NCI-H146 (cell line): ENCODE data around the gene HES5.

Source experiments
- DNase-seq: peaks from one replicate; lab custom pipeline; 2025; lab: John Stamatoyannopoulos, UW

The HES5 gene

GRCh38 chr1:2530513-2531361 lies 674 bp upstream of the HES5 start:
- DNase-seq, result no peak

DNA sequence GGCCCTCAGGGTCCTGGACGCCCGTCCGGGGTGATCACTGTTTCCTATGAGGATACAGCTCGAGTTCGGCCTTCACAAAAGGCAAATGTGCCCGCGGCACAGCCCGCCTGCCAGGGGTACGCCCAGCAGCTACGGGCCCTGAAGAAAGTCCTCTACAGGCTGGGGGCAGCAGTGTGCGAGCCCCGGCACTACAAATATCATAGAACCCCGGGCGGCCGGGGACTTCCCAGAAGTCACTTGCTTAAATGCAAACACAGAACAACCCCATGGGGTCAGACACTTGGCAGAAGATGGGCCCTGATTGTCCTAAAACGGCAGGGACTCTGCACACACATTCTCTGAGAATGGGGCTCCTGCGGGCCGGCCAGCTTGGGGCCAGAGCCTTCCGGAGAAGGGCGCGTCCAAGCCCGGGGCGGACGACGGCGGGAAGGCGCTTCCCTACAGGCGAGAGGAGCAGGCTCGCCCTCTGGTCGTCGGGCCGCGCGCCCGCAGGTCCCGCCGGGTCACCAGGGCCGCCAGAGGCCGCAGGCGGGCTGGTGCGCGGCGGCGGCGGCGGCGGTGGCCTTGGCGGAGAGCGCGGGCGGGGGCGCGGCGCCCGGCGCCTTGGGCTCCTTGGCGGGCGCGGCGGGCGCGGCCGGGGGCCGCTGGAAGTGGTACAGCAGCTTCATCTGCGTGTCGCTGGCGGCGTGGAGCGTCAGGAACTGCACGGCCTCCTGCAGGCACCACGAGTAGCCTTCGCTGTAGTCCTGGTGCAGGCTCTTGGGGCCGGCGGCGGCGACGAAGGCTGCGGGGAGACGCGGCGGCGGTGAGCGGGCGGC lies 888 bp downstream of the HES5 start:
- peak; percentile 35 for DNase-seq

DNA sequence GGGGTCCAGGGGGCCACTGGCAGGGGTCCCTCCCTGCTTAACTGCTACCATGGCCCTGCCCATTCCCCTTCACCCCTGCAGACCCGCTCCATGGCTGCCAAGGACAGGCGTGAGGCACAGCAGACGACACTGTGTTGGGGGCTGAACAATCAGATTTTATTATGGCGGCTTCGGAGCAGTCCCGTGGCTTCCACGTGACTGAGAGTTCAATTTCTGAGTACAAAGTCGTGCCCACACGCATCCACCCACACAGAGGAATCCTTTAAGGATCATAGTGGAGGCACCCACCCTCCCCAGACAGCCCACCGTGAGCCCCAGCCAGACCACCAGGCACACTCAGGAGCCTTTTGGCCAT lies 1.5 kb downstream of the HES5 start:
- DNase-seq, result no peak

- no peak for DNase-seq
Observed at GRCh38 chr1:2528016-2528415, 2.0 kb downstream of the HES5 start.

DNA sequence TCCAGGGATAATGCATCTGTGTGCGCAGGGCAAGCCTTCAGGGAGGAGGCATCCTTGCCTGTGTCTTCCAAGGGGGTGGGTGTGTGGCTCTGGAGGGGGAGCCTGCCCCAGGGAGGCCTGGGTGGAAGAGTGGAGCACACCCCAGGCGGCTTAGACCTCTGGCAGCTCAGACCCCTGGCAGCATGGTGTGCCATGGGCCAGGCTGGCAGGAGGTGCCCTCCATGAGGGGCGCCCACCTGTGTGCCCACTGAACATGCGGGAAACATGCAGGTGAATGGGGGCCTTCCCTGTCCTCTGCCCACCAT lies 2.6 kb downstream of the HES5 start:
- no peak for DNase-seq

DNA sequence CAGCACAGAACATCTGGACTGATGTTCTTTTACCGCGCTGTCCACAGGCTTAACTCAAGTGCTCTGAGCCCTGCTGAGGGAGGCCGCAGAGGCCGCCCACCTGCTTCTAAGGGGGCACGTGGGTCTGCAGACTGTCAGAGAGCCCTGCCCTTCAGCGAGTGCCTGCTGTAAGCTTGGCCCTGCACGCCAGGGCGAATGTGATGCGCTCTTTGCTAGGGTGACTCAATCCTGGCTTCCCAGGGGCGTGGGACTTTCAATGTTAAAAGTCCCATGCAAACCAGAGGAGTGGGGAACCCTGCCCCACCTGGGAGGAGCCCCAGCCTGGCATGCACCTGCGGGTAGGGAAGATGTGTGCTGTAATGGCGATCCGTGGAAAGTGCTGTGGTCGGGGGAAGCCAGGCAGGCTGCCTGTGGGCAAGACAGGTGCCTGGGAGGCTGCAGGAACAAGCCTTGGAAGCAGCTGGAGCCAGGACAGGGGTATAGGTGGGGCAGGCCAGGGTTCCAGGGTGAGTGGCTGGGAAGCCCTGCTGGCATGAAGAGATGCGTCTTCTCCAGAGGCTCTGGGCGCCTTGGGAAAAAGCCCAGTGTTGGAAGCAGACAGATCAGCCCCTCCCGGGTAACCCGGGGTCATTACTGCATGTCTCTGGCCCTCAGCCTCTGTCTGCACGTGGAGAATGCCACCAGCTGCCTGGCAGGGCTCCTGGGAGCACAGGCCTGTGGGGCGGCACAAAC lies 3.1 kb downstream of the HES5 start:
- DNase-seq, result peak; percentile 40

DNA sequence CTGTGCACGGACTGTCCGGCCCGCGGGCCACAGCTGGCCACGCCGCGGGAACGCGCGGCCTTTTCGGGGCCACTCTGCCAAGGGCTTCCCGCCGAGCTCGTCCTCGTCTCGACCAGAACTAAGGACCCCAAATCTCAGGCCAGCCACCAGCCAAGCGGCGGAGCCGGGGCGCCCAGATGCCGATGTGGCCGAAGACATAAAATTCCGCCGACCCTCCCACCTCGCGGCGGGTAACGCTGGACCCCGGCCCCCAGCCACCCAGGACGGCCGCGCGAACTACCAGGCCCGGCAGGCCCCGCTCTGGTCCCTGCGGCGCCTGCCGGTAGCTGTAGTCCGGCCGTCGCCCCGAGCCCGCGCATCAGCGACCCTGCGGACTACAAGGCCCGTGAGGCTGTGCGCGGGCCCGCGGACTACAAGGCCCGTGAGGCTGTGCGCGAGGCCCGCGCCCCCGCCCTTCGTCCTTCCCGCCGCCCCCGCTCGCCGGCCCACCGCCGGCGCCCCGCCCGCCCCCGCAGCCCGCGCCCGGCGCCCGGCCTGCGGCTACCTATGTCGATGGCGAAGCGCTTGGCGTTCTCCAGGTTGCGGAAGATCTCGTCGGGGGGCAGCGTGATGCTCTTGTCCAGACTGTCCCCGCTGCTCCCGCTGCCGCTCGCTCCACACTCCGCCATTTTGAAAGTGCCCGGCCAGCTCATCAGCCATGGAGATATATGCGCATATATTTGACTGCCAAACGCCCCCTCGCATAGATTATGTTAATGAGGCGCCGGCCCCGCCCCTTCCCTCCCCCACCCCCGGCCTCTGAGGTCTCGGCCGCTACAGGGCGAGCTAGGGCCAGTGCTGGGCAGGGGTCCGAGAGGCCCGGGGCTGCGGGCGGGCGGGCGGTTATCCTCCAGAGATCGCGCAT lies 3.9 kb downstream of the HES5 start, which contains the start of gene PANK4:
Gene PANK4 (minus strand): TSS at position 677 of the 904 bp plus-strand sequence. CDS start 9 bp downstream, at position 668.
- DNase-seq, result peak; percentile 89

DNA sequence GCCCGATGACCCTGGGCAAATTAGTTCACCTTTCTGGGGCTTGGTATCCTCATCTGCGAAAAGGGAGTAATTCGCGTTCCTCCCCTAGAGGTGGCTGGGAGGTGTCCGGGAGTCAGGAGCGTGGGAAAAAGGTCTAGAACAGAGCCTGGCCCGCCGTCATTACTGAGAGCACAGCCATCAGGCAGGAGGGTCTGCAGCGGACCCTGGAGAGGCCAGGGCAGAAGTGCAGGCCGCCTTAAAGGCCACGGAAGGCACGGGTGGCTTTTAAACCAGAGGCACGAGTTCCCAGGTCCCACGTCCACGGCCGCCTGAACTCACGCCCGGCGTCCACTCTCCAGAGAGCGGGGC lies 4.5 kb downstream of the HES5 start:
- no peak for DNase-seq

GRCh38 chr1:2523891-2524609 lies 6.0 kb downstream of the HES5 start:
- no peak for DNase-seq

GRCh38 chr1:2523191-2523890 lies 6.7 kb downstream of the HES5 start:
- DNase-seq, result no peak

DNA sequence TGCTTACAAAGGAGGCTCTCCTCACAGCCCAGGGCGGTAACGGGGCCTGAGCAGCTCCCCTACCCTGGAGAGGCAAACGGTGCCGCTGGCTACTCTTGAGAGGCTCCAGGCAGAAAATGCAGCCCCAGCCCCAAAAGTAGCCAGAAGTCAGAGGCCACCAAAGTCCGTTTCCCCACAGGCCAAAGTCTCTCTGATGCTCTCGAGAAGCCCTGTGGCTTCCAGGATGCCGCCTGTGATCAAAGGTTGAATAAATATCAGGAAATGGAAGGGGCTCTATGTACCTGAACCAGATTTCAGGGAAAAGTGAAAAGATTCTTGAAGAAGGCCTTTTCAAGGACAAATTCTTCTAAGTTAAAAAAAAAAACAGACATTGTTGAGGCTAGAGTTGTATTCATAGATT lies 7.8 kb downstream of the HES5 start:
- no peak for DNase-seq

DNA sequence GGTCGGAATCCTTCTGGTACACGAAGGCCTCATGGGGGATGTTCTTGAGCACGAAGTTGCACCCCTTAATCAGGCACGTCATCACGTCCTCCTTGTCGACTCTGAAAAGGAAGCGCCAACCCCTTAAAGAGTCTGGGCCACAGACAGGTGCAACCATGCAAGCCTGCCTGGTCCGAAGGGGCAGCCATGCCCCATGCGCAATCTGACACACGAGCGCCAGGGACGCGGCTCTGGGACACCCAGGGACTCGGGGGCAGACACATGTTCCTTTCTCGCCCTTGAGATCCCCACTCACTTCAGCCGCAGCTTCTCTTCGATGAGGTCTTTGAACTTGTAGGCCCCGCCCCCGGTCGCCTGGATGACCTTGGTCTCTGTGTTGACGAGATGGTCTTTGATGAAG lies 9.3 kb downstream of the HES5 start:
- no peak for DNase-seq

DNA sequence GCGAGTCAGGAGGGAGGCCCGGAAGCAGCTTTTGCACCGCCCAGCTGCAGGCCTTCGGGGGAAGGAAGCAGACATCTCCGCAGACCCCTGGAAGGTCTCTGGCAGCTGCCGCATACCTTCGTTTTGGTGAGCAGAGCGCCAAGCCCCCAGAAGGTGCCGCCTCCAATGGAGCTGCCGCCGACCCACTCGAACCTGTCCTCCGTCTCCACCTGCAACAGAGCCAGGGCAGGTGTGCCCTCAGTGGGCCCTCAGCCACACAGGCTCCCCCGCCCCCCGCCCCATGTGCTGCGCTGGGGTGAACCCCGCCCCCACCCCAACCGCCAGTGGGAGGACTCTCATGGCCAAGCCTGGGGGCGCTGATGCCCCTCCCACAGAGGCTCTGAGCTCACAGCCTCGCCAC lies 9.9 kb downstream of the HES5 start:
- no peak for DNase-seq

DNA sequence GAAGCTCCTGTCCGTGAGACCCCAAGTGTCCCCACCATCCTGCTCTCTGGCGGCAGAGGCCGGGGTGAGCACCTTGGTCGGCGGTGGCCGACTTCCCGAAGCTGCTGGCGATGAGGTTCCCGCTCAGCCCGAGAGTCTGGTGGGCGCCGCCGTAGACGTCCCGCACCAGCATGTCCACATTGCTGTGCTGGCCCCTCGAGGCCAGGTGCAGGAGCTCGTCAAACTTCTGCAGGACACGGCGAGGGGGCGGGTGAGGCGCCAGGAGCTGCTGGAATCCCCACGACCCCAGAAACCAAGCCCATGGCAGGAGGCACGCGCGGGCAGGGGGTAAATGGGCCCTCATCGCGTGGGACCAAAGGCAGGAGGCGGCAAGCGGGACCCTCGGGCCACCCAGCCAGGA lies 10.3 kb downstream of the HES5 start:
- no peak for DNase-seq

DNA sequence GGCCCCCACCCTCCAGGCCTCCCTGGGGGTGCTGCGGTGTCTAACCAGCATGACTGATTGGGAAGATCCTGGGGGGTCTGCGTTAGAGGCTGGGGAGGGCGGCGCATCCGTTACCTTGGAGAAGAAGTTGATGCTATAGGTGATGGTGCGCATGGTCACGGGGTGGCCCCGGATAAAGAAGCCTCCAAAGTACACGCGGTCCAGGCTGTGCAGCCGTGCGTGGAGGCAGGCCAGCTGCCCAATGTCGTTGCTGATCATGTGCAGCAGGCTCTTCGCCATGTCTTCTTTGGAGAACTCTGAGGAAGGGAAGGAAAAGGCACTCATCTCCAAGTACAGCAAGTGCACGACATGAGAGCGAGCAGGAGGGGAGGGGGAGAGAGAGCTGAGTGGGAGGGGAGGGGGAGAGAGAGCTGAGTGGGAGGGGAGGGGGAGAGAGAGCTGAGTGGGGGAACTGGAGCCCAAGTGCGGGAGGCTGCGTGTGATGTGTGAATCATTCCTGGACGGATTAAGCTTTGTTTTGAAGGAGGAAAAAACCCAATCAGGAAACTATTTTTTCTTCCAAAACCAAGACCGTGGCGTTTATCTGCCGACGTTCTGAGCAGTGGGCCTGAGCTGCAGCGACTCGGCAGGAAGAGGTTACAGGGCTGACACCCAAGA lies 10.9 kb downstream of the HES5 start:
- DNase-seq, result no peak

DNA sequence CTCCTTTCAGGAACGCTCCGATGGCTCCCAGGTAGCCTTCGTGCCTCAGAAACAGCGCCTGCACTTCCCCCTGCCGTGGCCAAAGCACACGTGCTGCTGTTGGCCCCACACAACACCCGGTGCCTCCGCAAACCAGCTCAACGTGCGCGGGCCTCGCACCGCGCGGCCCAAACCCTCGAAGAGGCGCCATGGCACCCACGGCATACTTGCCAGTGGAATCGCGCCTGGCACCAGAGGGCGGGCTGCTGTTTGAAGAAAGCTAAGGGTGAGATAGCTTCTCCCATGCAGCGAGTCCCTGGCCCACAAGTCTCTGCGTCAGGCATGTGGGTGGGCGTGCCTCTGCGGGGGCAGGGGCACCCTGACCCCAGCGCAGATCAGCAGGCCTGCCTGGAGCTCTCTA lies 11.5 kb downstream of the HES5 start:
- DNase-seq, result no peak

DNA sequence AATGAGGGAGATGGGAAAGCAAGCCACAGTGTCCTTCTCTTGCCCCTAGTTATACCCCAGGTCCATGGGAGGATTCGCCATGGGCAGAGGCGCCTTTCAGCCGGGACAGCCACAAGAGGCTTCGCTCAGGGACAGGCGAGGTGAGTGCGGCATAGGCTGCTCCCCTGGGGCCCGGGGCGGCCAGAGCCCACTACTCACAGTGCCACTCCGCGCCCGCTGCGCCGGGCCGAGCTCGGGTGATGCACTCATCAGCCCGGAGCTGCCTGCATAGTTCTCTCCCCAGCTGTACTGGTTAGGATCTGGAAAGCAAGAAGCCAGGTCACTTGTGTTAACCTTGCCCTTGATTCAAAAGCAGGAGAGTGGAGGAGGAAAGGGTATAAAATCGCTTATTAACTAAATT lies 12.1 kb downstream of the HES5 start:
- DNase-seq, result no peak

DNA sequence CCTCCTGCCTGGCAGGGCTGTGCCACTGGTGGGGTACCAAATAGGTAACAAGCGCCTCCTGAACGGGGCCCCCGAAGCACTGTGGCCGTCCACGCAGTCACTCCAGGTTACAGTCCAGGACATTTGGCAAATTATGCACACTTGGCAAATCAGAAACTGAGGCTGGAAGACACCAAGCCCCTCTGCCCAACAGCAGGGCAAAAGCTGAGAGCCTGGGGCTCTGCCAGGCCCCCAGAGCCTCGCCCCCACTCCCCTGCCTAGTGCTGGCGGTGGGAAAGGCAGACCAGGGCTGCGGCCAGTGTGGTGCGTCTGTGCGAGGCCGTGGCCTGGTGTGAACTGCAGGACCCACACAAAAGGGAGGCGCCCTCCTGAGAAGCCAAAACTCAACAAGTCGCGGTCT lies 13.1 kb downstream of the HES5 start:
- no peak for DNase-seq

GRCh38 chr1:2516124-2516523 lies 13.9 kb downstream of the HES5 start:
- no peak for DNase-seq

DNA sequence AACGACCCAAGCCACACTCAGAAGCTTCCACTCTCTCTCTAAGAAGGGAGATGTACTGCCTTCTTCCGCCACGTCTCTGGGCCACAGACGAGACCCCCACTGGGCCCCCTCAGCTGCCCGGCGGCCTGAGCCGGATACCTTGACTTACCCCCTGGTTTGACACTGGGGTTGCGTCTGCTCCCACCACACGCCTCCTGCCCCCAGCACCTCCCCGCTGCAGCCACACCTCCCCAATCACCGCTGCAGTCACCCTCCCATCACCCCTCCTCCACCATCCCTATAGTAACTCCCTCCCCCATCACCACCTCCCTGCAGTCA lies 14.3 kb downstream of the HES5 start:
- DNase-seq, result no peak
